ENCODE results near the gene FAF1. TPM values are rescaled to one million over a fixed set of nuclear protein-coding genes. Genes with fewer than 3 reads are reported as not detected.

The FAF1 gene
- total and polyA plus RNA-seq, 2 experiments from 2014 or later: 7.2 to 49.1 TPM

DNA sequence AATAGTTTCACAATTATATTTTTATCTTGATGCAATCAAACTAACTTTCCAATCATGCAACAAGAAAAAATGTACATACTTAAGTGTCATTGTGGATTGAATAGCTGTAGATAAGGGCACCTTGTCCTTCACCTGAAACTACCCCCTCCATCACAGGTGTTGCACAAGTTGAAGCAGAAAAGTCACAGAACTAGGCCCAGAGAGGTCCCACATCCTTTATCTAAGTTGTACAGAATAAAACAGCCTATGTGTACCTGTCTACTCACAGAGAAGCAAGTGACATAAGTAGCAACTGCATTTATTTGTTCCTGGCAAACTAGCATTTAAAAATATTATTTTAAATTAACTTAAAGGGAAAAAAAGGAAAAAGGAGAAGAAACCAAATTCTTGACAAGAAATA is 256.8 kb downstream of the FAF1 start:
- Histone ChIP-seq H3K9me3 (ENCODE audit: low read depth) (no peaks in the 10 kb centered on the region), H2AFZ (no peak overlapping the region), H3F3A (ENCODE audit: insufficient read depth) (no peaks in the 10 kb centered on the region), H3K36me3 (ENCODE audit: low read depth) (no peaks in the 10 kb centered on the region), H3K9me2 (ENCODE audit: insufficient read depth) (no peaks in the 10 kb centered on the region), H3K27ac (no peak overlapping the region), H3K79me2 (ENCODE audit: insufficient read depth) (no peaks in the 10 kb centered on the region), H3K9ac (no peak overlapping the region), H3K4me3 (no peak overlapping the region), H3K27me3 (replicated peaks; ENCODE audit: insufficient read depth) (no peaks in the 10 kb centered on the region), H3K4me2 (ENCODE audit: unreplicated experiment) (no peak overlapping the region), H4K20me1 (ENCODE audit: insufficient read depth) (no peaks in the 10 kb centered on the region), H3K4me1 (ENCODE audit: insufficient read depth) (no peaks in the 10 kb centered on the region)
- no peak for TF ChIP-seq EZH2 (IDR thresholded peaks at IDR 0.05; ENCODE audit: insufficient read depth, poor library complexity, severe bottlenecking)
- TF ChIP-seq EZH2phosphoT487 (IDR thresholded peaks at IDR 0.05; ENCODE audit: insufficient read depth, low read depth): no peak
- in situ Hi-C loops (cut with MboI): loop anchor here (10.0 kb wide), 1 partner anchor 328 kb away; no protein-coding TSS in a partner anchor
- no peak for DNase-seq

DNA sequence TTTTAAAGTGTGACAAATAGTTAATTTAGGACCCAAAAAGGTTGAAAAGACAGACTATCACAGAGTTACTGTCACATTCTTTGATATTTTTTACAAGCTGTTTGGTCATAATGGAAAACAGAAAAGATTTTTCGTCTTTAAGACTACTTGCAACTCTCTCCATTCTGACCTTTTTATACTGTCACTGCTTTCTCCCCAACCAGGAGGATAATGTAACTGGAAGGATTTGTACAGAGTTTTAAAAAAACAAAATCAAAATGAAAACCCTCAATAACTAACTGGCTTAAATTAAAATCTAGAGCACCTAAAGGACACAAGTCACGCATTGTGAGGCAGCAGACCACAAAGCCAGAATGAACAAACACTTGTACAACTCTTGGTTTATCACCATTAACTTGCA is 257.7 kb downstream of the FAF1 start:
- no peak overlapping the region for H2AFZ ChIP-seq
- H3K4me1 ChIP-seq (ENCODE audit: insufficient read depth): no peaks in the 10 kb centered on the region
- H3F3A ChIP-seq (ENCODE audit: insufficient read depth): no peaks in the 10 kb centered on the region
- no peak for DNase-seq
- H3K36me3 ChIP-seq (ENCODE audit: low read depth): no peaks in the 10 kb centered on the region
- TF ChIP-seq EZH2 (IDR thresholded peaks at IDR 0.05; ENCODE audit: insufficient read depth, poor library complexity, severe bottlenecking) (no peak), EZH2phosphoT487 (IDR thresholded peaks at IDR 0.05; ENCODE audit: insufficient read depth, low read depth) (no peak)
- no peaks in the 10 kb centered on the region for H3K9me3 ChIP-seq (ENCODE audit: low read depth)
- in situ Hi-C loops (cut with MboI): loop anchor here (10.0 kb wide), 1 partner anchor 328 kb away; no protein-coding TSS in a partner anchor
- H3K27ac ChIP-seq: no peak overlapping the region
- no peak overlapping the region for H3K4me3 ChIP-seq
- H4K20me1 ChIP-seq (ENCODE audit: insufficient read depth): no peaks in the 10 kb centered on the region
- 96 to 100% methylated on average over 2 of the region's 2 CpGs for WGBS, 2 experiments (ENCODE audit: low coverage in 1 of 2, low lambda C conversion rate in 2 of 2, missing lambda C conversion rate in 2 of 2)
- H3K27me3 ChIP-seq (replicated peaks; ENCODE audit: insufficient read depth): no peaks in the 10 kb centered on the region
- H3K4me2 ChIP-seq (ENCODE audit: unreplicated experiment): no peak overlapping the region
- H3K9ac ChIP-seq: no peak overlapping the region
- H3K9me2 ChIP-seq (ENCODE audit: insufficient read depth): no peaks in the 10 kb centered on the region
- no peaks in the 10 kb centered on the region for H3K79me2 ChIP-seq (ENCODE audit: insufficient read depth)

DNA sequence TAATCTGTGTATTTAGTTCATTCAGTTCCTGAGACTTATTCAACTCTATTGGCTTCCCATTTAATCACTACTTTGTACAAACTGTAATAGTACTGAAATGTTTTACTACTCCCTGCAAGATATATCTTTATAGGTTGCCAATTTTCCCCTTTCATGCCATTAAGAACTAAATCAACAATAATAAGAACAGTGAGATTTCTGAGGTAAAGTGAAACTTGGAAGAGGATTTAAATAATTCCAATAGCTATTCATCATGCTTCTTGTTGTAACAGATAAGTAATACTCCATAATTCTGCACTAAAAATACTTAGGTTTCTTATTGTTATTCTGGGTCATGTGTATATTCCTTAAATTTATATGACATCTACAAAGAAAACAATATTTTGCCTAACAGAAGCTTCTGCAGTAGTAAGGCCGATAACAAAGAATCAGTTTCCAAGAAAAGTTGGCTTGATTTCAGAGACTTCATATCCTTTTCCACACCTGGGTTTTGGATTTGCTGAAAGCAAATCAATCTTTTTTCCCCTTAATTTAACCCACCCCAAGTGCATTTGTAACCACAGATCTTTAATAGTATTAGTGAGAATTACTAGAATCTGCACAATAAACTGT is 258.3 kb downstream of the FAF1 start:
- 95 to 96% methylated on average over 1 of the region's 1 CpG for WGBS, 2 experiments (ENCODE audit: low coverage in 1 of 2, low lambda C conversion rate in 2 of 2, missing lambda C conversion rate in 2 of 2)

DNA sequence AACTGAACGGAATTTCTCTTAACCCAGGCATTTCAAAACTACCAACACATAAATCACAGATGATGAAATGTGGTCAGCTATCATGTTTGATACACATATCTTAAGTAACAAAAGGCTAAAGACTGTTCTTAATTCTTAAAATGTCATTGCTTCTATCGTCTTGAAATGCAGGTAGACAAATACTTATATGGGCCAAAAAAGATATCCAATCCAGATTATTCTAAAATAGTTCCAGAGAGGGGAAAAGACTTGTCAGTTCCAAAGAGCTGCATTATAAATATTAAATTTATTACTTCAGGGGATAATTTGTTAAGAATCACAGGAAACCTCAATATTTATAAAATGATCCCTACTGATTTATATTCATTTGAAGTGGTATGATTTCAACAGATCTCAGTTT is 259.4 kb downstream of the FAF1 start:
- Histone ChIP-seq H3K9me3 (ENCODE audit: low read depth) (no peaks in the 10 kb centered on the region), H3K4me3 (no peak overlapping the region), H3K9me2 (ENCODE audit: insufficient read depth) (no peaks in the 10 kb centered on the region), H4K20me1 (ENCODE audit: insufficient read depth) (no peaks in the 10 kb centered on the region), H3K4me1 (ENCODE audit: insufficient read depth) (no peaks in the 10 kb centered on the region), H3F3A (ENCODE audit: insufficient read depth) (no peaks in the 10 kb centered on the region), H3K79me2 (ENCODE audit: insufficient read depth) (no peaks in the 10 kb centered on the region), H3K27me3 (replicated peaks; ENCODE audit: insufficient read depth) (no peaks in the 10 kb centered on the region), H3K9ac (no peak overlapping the region), H3K4me2 (ENCODE audit: unreplicated experiment) (no peak overlapping the region), H3K27ac (no peak overlapping the region), H3K36me3 (ENCODE audit: low read depth) (no peaks in the 10 kb centered on the region), H2AFZ (no peak overlapping the region)
- no peak for TF ChIP-seq EZH2phosphoT487 (IDR thresholded peaks at IDR 0.05; ENCODE audit: insufficient read depth, low read depth)
- TF ChIP-seq EZH2 (IDR thresholded peaks at IDR 0.05; ENCODE audit: insufficient read depth, poor library complexity, severe bottlenecking): no peak
- WGBS, 2 experiments (ENCODE audit: low coverage in 1 of 2, low lambda C conversion rate in 2 of 2, missing lambda C conversion rate in 2 of 2): 98% methylated on average over 2 of the region's 2 CpGs
- in situ Hi-C loops (cut with MboI): loop anchor here (10.0 kb wide), 1 partner anchor 326 kb away; no protein-coding TSS in a partner anchor
- no peak for DNase-seq

More for the DNA sequence above, 258.3 kb downstream of the FAF1 start:
- Histone ChIP-seq H3K4me2 (ENCODE audit: unreplicated experiment) (no peak overlapping the region), H3K79me2 (ENCODE audit: insufficient read depth) (no peaks in the 10 kb centered on the region), H3K9ac (no peak overlapping the region), H3K27me3 (replicated peaks; ENCODE audit: insufficient read depth) (no peaks in the 10 kb centered on the region), H2AFZ (no peak overlapping the region), H3K9me3 (ENCODE audit: low read depth) (no peaks in the 10 kb centered on the region), H3K4me3 (no peak overlapping the region), H3K4me1 (ENCODE audit: insufficient read depth) (no peaks in the 10 kb centered on the region), H3K36me3 (ENCODE audit: low read depth) (no peaks in the 10 kb centered on the region), H3F3A (ENCODE audit: insufficient read depth) (no peaks in the 10 kb centered on the region), H4K20me1 (ENCODE audit: insufficient read depth) (no peaks in the 10 kb centered on the region), H3K9me2 (ENCODE audit: insufficient read depth) (no peaks in the 10 kb centered on the region), H3K27ac (no peak overlapping the region)
- no peak for TF ChIP-seq EZH2 (IDR thresholded peaks at IDR 0.05; ENCODE audit: insufficient read depth, poor library complexity, severe bottlenecking)
- TF ChIP-seq EZH2phosphoT487 (IDR thresholded peaks at IDR 0.05; ENCODE audit: insufficient read depth, low read depth): no peak
- DNase-seq: no peak
- in situ Hi-C loops (cut with MboI): loop anchor here (10.0 kb wide), 1 partner anchor 327 kb away; no protein-coding TSS in a partner anchor

Measured in GM23248 (cell line).